ENCODE measurements around the gene TES.

Gene TES

GRCh38 chr7:116206141-116206540, 4.2 kb upstream of the TES start:
- TF ChIP-seq, protein P1, sequence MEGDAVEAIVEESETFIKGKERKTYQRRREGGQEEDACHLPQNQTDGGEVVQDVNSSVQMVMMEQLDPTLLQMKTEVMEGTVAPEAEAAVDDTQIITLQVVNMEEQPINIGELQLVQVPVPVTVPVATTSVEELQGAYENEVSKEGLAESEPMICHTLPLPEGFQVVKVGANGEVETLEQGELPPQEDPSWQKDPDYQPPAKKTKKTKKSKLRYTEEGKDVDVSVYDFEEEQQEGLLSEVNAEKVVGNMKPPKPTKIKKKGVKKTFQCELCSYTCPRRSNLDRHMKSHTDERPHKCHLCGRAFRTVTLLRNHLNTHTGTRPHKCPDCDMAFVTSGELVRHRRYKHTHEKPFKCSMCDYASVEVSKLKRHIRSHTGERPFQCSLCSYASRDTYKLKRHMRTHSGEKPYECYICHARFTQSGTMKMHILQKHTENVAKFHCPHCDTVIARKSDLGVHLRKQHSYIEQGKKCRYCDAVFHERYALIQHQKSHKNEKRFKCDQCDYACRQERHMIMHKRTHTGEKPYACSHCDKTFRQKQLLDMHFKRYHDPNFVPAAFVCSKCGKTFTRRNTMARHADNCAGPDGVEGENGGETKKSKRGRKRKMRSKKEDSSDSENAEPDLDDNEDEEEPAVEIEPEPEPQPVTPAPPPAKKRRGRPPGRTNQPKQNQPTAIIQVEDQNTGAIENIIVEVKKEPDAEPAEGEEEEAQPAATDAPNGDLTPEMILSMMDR (IDR thresholded peaks at IDR 0.05) = no peak
- H3K27ac ChIP-seq = no peak overlapping the region
- DNase-seq (ENCODE audit: low spot score) = no peak
- no peak overlapping the region for H3K4me3 ChIP-seq

DNA sequence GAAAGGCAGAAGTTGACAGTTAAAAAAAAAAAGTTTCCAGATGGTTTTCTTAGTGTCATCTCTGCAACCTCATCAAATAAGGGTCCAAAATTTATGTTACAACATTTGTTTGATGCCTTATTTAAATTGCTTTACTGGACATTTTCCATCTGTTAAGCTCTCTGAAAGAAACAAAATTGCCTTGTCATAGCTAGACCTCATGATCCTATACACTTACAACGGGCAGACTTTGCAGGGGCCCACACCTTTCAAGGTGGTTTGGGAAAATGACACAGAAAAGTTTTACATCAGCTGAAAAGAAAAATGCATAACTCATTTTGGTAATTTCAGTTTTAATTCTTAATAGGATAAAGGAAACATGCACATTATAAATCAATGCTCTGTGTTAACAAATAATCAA, 1.4 kb upstream of the TES start:
- Histone ChIP-seq H3K27ac (no peak overlapping the region), H3K4me3 (no peak overlapping the region)
- DNase-seq (ENCODE audit: low spot score) = no peak
- TF ChIP-seq, protein P1 (IDR thresholded peaks at IDR 0.05) = no peak

- H3K27ac ChIP-seq = no peak overlapping the region
Measured at GRCh38 chr7:116209561-116210070, 723 bp upstream of the TES start.

GRCh38 chr7:116211006-116211912, 920 bp downstream of the TES start:
- peak; percentile 89 for DNase-seq (ENCODE audit: low spot score)
- Histone ChIP-seq H3K4me3 (peak overlapping the region; percentile 77), H3K27ac (peak overlapping the region; percentile 91 to 92)
- TF ChIP-seq, protein P1 (IDR thresholded peaks at IDR 0.05) = no peak

More at GRCh38 chr7:116209561-116210070, 723 bp upstream of the TES start:
- TF ChIP-seq, protein P1 (IDR thresholded peaks at IDR 0.05) = no peak
- H3K4me3 ChIP-seq = no peak overlapping the region
- no peak for DNase-seq (ENCODE audit: low spot score)

DNA sequence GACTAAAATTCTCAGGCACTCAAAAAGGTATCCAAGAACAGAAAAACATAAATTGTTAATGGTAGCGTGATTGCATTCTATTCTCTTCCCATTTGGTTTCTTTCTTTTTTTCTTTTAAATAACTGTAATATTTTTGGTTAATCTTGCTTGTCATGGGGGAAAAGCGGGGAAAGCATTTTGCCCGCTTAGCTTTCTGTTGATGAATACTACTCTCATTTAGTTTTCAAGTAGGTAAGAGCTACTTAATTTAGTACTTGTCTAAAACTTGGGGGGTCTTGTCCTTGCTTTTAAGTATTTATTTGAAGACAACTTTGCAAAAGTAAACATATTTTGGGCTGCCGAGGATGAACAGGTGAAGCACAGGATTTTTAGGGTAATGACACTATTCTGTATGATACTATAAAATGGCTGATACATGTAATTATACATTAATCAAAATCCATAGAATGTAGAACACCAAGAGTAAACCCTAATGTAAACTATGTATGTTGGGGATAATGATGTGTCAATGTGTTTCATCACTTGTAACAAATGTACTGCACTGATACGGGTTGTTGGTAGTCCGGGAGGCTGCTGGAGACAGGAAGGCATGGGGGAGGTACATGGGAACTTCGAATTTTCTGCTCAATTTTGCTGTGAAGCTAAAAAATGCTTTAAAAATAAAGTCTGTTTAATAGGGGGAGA, 1.7 kb downstream of the TES start:
- Histone ChIP-seq H3K4me3 (peak overlapping the region; percentile 77), H3K27ac (peak overlapping the region; percentile 91 to 92)
- no peak for DNase-seq (ENCODE audit: low spot score)
- TF ChIP-seq, protein P1 (IDR thresholded peaks at IDR 0.05) = no peak

DNA sequence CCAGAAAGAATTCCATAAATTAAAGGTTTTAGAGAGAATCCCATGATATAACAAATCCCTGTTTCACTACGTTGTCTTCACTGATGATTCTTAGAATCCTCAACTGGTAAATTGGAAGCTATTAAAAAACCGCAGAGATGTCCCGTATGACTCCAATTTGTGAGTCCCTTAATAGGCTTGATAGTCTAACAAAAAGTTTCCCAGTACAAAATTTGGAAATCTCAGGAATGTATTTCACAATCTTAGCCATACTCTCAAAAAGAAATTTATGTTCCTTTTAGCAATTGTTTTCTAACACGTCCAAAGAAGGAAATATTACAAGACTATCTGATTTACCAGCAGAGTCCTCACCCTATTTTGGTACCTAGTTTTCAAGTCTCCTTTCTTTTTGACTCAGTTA, 2.5 kb downstream of the TES start:
- TF ChIP-seq, protein P1 (IDR thresholded peaks at IDR 0.05) = no peak
- DNase-seq (ENCODE audit: low spot score) = no peak
- H3K4me3 ChIP-seq = peak overlapping the region; percentile 77
- peak overlapping the region; percentile 91 to 92 for H3K27ac ChIP-seq
